Measurements from ENCODE around the gene GDF2. TPM values are rescaled to one million over a fixed set of nuclear protein-coding genes. Genes with fewer than 3 reads are reported as not detected.

GDF2 gene
- total RNA-seq, 2 donors from 2014 or later = 0.16 TPM; not detected in 1

DNA sequence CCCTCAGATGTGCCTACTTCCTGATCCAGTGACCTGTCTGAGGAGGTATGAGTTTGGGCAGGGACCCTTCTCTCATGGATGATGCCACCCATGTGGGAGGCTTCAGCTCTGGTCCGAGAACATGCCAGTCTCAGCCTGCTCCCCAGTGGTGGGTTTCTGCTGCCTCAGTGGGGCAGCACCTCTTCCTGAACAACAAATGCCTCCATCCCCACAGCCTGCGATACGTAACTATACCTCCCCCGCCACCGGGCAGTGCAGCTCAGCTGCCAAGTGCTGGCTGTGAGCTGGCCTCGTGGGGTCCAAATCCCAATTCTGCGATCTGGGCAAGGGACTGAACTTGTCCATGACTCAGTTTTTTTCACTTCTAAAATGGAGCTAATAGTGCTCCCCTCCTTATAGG lies 19.1 kb upstream of the GDF2 start:
- DNase-seq (ENCODE audit: low spot score) = no peak
- TF ChIP-seq, protein P1, sequence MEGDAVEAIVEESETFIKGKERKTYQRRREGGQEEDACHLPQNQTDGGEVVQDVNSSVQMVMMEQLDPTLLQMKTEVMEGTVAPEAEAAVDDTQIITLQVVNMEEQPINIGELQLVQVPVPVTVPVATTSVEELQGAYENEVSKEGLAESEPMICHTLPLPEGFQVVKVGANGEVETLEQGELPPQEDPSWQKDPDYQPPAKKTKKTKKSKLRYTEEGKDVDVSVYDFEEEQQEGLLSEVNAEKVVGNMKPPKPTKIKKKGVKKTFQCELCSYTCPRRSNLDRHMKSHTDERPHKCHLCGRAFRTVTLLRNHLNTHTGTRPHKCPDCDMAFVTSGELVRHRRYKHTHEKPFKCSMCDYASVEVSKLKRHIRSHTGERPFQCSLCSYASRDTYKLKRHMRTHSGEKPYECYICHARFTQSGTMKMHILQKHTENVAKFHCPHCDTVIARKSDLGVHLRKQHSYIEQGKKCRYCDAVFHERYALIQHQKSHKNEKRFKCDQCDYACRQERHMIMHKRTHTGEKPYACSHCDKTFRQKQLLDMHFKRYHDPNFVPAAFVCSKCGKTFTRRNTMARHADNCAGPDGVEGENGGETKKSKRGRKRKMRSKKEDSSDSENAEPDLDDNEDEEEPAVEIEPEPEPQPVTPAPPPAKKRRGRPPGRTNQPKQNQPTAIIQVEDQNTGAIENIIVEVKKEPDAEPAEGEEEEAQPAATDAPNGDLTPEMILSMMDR (IDR thresholded peaks at IDR 0.05) = no peak
- no peaks in the 10 kb centered on the region for H3K27me3 ChIP-seq
- no peak overlapping the region for H3K4me3 ChIP-seq
- H3K27ac ChIP-seq = no peak overlapping the region
- H3K4me1 ChIP-seq = peaks cover 0 to 23% of the 10 kb centered on the region in 2 donors
- no peaks in the 10 kb centered on the region for H3K36me3 ChIP-seq
- H3K9me3 ChIP-seq = no peaks in the 10 kb centered on the region

- H3K9me3 ChIP-seq = no peaks in the 10 kb centered on the region
- no peak for DNase-seq (ENCODE audit: low spot score)
- H3K4me1 ChIP-seq = peaks cover 0 to 23% of the 10 kb centered on the region in 2 donors
- no peak overlapping the region for H3K27ac ChIP-seq
- no peak overlapping the region for H3K4me3 ChIP-seq
- H3K27me3 ChIP-seq = no peaks in the 10 kb centered on the region
- TF ChIP-seq, protein P1 (IDR thresholded peaks at IDR 0.05) = no peak
- H3K36me3 ChIP-seq = no peaks in the 10 kb centered on the region
These were observed 18.4 kb upstream of the GDF2 start for GRCh38 chr10:47303866-47304265.

DNA sequence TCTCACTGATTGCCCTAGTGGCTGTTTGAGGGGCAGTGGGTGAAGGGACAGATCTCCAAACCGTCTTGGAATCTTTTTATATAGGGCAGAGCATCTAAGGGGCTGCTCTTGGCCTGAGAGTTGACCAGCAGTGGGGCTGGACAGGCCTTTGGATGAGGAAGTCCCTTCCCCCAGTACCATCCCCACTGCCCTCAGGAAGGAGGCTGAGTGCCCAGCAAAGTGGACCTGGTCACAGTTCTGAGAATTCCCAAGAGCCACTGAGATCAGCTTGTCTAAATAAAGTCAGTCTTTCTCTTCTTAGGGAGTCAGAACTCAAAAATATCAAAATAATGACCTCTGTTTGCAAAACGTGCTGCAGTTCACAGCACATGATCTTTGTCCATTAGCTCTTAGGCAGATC lies 16.7 kb upstream of the GDF2 start:
- no peak overlapping the region for H3K4me3 ChIP-seq
- H3K4me1 ChIP-seq = peaks cover 0 to 14% of the 10 kb centered on the region in 2 donors
- DNase-seq (ENCODE audit: low spot score) = no peak
- TF ChIP-seq, protein P1 (IDR thresholded peaks at IDR 0.05) = no peak
- no peaks in the 10 kb centered on the region for H3K36me3 ChIP-seq
- H3K9me3 ChIP-seq = no peaks in the 10 kb centered on the region
- H3K27ac ChIP-seq = no peak overlapping the region
- H3K27me3 ChIP-seq = no peaks in the 10 kb centered on the region

DNA sequence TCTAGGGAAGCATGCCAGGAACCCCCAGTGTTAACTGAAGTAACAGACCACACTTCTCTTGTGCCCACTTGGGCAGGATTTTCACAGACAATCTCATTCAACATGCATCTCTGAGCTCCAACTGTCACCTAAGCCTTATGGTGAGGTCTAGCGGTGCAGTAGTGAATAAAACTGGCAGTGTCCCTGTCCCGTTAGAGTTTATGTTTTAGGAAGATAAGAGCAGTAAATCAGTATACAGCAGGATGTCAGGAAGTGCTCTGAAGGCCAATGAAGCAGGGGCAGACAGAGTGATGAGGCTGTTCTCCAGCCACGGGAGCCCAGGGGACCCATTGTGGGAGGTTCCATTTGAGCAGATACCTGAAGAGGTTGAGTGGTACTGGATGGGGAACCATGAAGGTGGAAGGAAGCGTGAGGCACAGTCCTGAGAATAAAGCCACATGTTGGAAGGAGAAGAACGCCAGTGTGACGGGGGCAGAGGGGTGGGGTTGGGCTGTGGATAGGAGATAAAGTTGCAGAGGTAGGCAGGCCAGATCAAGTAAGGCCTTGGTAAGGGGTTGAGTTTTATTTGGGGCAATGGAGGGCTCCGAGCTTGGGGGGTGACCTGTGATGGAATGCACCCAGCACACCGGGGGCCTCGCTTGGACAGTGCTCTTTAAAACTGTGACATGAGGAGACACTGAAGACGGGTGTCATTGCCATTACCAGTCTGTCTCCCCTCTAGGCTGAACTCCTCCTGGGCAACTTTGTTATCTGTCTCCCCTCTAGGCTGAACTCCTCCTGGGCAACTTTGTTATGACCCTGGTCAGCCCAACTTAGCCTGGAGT lies 15.7 kb upstream of the GDF2 start:
- no peak for DNase-seq (ENCODE audit: low spot score)
- no peaks in the 10 kb centered on the region for H3K36me3 ChIP-seq
- TF ChIP-seq, protein P1 (IDR thresholded peaks at IDR 0.05) = no peak
- peaks cover 0 to 6% of the 10 kb centered on the region in 2 donors for H3K4me1 ChIP-seq
- H3K9me3 ChIP-seq = no peaks in the 10 kb centered on the region
- no peak overlapping the region for H3K4me3 ChIP-seq
- H3K27ac ChIP-seq = no peak overlapping the region
- no peaks in the 10 kb centered on the region for H3K27me3 ChIP-seq

- Histone ChIP-seq H3K4me1 (peaks cover 0 to 10% of the 10 kb centered on the region in 2 donors), H3K27me3 (no peaks in the 10 kb centered on the region), H3K36me3 (no peaks in the 10 kb centered on the region), H3K4me3 (no peak overlapping the region), H3K9me3 (no peaks in the 10 kb centered on the region), H3K27ac (no peak overlapping the region)
- no peak for DNase-seq (ENCODE audit: low spot score)
- TF ChIP-seq, protein P1 (IDR thresholded peaks at IDR 0.05) = no peak
These were observed 14.9 kb upstream of the GDF2 start for GRCh38 chr10:47307381-47307780.

Measured in right atrium auricular region (tissue), 2 donors.